Measurements from ENCODE around the gene RBM19.

The RBM19 gene

DNA sequence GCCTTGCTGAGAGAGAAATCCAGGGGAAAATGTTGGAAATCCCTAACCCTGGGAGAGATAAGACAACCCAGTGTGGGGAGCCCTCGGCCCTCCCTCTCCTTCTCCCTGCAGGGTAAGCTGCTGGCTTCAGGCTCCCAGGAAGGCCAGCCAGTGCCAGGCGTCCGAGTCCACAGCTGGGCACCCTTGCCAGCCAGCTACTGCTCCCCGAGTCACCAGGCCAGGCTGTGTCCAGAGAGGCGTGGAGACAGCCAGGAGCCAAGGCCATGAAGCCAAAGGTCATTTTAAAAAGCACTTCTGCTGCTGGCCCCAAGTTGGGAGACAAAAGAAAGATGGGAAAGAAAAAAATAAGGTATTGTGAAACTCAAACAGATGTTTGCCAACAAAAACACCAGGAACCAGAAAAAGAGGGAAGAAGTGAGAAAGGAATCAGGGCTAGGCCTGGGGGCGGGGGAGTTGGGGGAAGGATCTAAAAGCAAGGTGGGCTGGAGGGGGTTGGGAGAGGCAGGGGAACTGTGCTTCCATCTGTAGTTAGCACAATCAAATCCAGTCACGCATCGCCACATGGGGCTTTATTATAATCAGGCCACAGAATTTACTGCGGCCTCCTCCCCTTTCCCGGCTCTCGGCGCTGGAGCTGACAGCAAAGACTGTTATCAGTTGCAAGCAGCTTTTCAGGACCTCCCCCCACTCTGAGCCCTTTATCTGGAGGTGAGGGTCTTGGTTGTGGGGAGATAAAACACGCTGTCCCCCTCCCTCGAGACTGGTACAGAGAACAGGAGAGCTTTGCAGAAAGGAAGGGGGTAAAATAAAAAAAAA is 33.5 kb downstream of the RBM19 start:
- peaks cover 55% of the 10 kb centered on the region for H3K36me3 ChIP-seq (ENCODE audit: control insufficient read depth, insufficient read depth, low read length)
- no peaks in the 10 kb centered on the region for H3K27me3 ChIP-seq (replicated peaks; ENCODE audit: control insufficient read depth, insufficient read depth, low read length, poor library complexity, severe bottlenecking)
- no peaks in the 10 kb centered on the region for H3K4me1 ChIP-seq (ENCODE audit: control insufficient read depth, insufficient read depth, low read length, poor library complexity, severe bottlenecking)
- no peak overlapping the region for H3K27ac ChIP-seq (ENCODE audit: insufficient read depth, low read length, poor library complexity, severe bottlenecking)
- no peak overlapping the region for H3K4me3 ChIP-seq (ENCODE audit: insufficient read depth, low read depth, low read length, poor library complexity, severe bottlenecking)
- DNase-seq, result no peak
- no peaks in the 10 kb centered on the region for H3K9me3 ChIP-seq (ENCODE audit: control insufficient read depth, low read length)

DNA sequence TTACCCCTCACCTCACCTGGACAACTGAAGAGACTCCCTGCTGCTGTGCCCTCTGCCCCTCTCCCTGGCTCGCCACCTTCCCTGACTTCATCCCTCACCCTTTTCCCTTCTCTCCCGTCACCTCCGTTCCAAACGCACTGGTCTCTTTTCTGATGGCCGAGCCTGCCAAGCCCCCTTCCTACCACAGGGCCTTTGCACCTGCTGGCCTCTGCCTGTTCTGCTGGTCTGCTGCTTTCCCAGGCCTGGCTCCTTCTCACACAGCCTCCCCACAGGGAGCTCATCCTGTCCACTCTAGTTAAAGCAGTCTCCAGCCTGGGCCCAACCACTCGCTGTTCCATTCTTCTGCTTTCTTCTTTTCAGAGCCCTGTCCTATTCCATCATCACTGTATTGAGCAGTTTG is 34.6 kb downstream of the RBM19 start:
- no peak for DNase-seq
- H3K27ac ChIP-seq (ENCODE audit: insufficient read depth, low read length, poor library complexity, severe bottlenecking), result no peak overlapping the region
- no peaks in the 10 kb centered on the region for H3K4me1 ChIP-seq (ENCODE audit: control insufficient read depth, insufficient read depth, low read length, poor library complexity, severe bottlenecking)
- H3K9me3 ChIP-seq (ENCODE audit: control insufficient read depth, low read length), result no peaks in the 10 kb centered on the region
- H3K4me3 ChIP-seq (ENCODE audit: insufficient read depth, low read depth, low read length, poor library complexity, severe bottlenecking), result no peak overlapping the region
- no peaks in the 10 kb centered on the region for H3K27me3 ChIP-seq (replicated peaks; ENCODE audit: control insufficient read depth, insufficient read depth, low read length, poor library complexity, severe bottlenecking)
- peaks cover 58% of the 10 kb centered on the region for H3K36me3 ChIP-seq (ENCODE audit: control insufficient read depth, insufficient read depth, low read length)

DNA sequence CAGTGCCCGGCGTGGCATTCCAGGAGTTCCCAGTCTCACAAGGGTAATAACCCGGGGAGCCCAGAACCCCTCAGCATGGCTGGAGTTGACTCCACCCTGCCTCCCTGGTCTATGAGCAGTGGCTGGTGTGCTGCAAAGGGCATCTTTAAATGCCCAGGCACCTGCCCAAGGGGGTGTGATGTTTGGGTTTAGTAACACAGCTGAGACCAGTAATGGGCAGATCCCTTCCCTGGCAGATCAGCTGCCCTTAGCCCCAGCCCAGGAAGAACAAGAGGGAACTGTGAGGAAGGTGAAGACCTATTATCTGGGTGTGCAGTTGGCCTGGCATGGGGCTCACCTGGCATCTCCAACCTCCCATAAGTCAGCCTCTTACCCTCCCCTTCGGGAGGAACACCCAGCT is 35.9 kb downstream of the RBM19 start:
- DNase-seq, result no peak
- Histone ChIP-seq H3K4me1 (ENCODE audit: control insufficient read depth, insufficient read depth, low read length, poor library complexity, severe bottlenecking) (no peaks in the 10 kb centered on the region), H3K27me3 (replicated peaks; ENCODE audit: control insufficient read depth, insufficient read depth, low read length, poor library complexity, severe bottlenecking) (no peaks in the 10 kb centered on the region), H3K9me3 (ENCODE audit: control insufficient read depth, low read length) (no peaks in the 10 kb centered on the region), H3K36me3 (ENCODE audit: control insufficient read depth, insufficient read depth, low read length) (peaks cover 62% of the 10 kb centered on the region), H3K27ac (ENCODE audit: insufficient read depth, low read length, poor library complexity, severe bottlenecking) (no peak overlapping the region), H3K4me3 (ENCODE audit: insufficient read depth, low read depth, low read length, poor library complexity, severe bottlenecking) (no peak overlapping the region)

DNA sequence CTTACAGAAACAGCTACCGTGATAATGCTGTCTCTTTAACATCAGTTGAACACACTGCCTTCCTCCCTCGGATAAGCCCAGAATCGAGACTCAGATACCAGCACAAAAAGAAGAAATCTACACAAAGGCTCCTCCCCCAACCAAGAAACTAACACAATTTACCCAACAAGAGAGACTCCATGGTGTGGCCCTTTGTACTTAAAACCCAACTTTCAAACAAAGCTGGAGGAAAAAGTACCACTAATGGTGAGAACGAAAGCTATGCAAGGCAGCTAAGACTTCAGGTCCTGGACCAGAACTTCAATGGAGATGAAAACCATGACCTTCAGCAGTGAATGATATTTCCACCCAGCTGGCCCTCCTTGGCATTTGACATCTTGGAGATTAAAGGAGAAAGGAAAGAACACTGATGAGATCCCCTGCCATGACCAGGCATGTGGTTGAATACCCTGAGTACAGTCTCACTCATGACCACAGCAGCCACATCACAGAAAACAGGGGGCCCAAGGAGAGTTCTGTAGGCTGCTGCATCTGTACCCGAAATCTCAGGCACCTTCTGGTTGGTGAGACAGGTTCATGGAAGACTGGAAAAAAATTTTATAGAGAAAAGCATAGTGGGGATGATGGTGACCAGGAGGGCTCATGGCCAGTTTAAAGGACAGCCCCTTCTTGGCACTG is 36.7 kb downstream of the RBM19 start:
- Histone ChIP-seq H3K36me3 (ENCODE audit: control insufficient read depth, insufficient read depth, low read length) (peaks cover 60% of the 10 kb centered on the region), H3K4me3 (ENCODE audit: insufficient read depth, low read depth, low read length, poor library complexity, severe bottlenecking) (no peak overlapping the region), H3K4me1 (ENCODE audit: control insufficient read depth, insufficient read depth, low read length, poor library complexity, severe bottlenecking) (no peaks in the 10 kb centered on the region), H3K9me3 (ENCODE audit: control insufficient read depth, low read length) (no peaks in the 10 kb centered on the region), H3K27me3 (replicated peaks; ENCODE audit: control insufficient read depth, insufficient read depth, low read length, poor library complexity, severe bottlenecking) (no peaks in the 10 kb centered on the region), H3K27ac (ENCODE audit: insufficient read depth, low read length, poor library complexity, severe bottlenecking) (no peak overlapping the region)
- DNase-seq, result no peak

DNA sequence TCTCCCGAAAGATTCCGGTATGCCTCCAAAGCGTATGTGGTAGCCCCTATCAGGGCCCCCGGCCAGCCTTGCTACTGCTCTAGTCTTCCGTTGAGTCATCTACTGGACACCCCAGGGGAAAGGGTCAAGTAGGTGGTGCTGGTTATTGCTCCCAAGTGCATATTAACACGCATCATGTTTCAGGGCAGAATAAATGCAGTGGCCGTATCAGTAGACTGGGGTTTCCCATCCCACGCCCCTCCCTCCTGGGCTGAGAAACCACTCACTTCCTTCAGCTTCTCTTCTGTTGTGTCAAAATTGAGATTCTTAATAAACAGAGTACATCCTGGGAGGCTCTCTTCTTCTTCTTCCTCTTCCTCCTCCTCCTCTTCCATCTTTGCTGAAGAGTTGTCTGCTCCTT is 39.3 kb downstream of the RBM19 start:
- H3K27ac ChIP-seq (ENCODE audit: insufficient read depth, low read length, poor library complexity, severe bottlenecking), result no peak overlapping the region
- no peaks in the 10 kb centered on the region for H3K27me3 ChIP-seq (replicated peaks; ENCODE audit: control insufficient read depth, insufficient read depth, low read length, poor library complexity, severe bottlenecking)
- H3K4me3 ChIP-seq (ENCODE audit: insufficient read depth, low read depth, low read length, poor library complexity, severe bottlenecking), result no peak overlapping the region
- no peak for DNase-seq
- peaks cover 65% of the 10 kb centered on the region for H3K36me3 ChIP-seq (ENCODE audit: control insufficient read depth, insufficient read depth, low read length)
- no peaks in the 10 kb centered on the region for H3K9me3 ChIP-seq (ENCODE audit: control insufficient read depth, low read length)
- H3K4me1 ChIP-seq (ENCODE audit: control insufficient read depth, insufficient read depth, low read length, poor library complexity, severe bottlenecking), result no peaks in the 10 kb centered on the region

DNA sequence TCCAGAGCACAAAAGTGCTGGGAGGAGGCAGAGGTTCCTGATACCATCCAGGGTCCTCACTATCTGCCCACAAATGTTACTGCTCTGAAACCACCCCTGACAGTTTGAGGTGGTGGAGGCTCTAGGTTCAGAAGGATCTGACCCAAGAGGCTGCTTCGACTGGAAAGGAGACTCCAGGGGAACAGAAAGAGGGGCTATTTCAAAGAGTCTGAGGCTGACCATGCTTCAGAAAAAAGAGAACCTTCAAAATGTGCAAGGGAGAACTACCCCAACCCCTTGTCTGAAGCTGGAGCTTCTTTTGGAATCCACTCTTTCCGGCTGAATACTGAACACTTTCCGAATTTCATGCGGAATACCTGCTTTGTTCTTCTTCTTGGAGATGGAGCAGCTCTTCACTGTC is 41.8 kb downstream of the RBM19 start:
- Histone ChIP-seq H3K4me3 (ENCODE audit: insufficient read depth, low read depth, low read length, poor library complexity, severe bottlenecking) (no peak overlapping the region), H3K36me3 (ENCODE audit: control insufficient read depth, insufficient read depth, low read length) (peaks cover 59% of the 10 kb centered on the region), H3K9me3 (ENCODE audit: control insufficient read depth, low read length) (no peaks in the 10 kb centered on the region), H3K27ac (ENCODE audit: insufficient read depth, low read length, poor library complexity, severe bottlenecking) (no peak overlapping the region), H3K4me1 (ENCODE audit: control insufficient read depth, insufficient read depth, low read length, poor library complexity, severe bottlenecking) (no peaks in the 10 kb centered on the region), H3K27me3 (replicated peaks; ENCODE audit: control insufficient read depth, insufficient read depth, low read length, poor library complexity, severe bottlenecking) (no peaks in the 10 kb centered on the region)
- DNase-seq, result no peak

DNA sequence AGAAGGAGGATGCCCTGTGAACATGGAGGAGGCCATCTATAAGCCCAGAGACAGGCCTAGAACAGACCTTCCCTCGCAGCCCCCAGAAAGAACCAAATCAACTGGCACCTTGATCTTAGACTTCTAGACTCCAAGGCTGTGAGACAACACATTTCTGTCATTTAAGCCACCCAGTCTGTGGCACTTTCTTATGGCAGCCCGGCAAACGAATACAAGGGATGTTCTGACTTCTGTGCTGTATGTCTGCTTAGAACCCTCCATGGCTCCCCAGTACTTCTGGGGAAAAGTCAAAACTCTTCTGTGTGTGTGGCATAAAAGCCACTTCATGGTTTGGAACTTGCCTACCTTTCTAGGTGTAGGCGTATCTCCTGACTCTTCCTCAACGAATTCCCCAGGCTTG is 42.9 kb downstream of the RBM19 start:
- H3K4me3 ChIP-seq (ENCODE audit: insufficient read depth, low read depth, low read length, poor library complexity, severe bottlenecking), result no peak overlapping the region
- H3K27ac ChIP-seq (ENCODE audit: insufficient read depth, low read length, poor library complexity, severe bottlenecking), result no peak overlapping the region
- no peaks in the 10 kb centered on the region for H3K27me3 ChIP-seq (replicated peaks; ENCODE audit: control insufficient read depth, insufficient read depth, low read length, poor library complexity, severe bottlenecking)
- no peak for DNase-seq
- peaks cover 60% of the 10 kb centered on the region for H3K36me3 ChIP-seq (ENCODE audit: control insufficient read depth, insufficient read depth, low read length)
- H3K4me1 ChIP-seq (ENCODE audit: control insufficient read depth, insufficient read depth, low read length, poor library complexity, severe bottlenecking), result no peaks in the 10 kb centered on the region
- H3K9me3 ChIP-seq (ENCODE audit: control insufficient read depth, low read length), result no peaks in the 10 kb centered on the region

DNA sequence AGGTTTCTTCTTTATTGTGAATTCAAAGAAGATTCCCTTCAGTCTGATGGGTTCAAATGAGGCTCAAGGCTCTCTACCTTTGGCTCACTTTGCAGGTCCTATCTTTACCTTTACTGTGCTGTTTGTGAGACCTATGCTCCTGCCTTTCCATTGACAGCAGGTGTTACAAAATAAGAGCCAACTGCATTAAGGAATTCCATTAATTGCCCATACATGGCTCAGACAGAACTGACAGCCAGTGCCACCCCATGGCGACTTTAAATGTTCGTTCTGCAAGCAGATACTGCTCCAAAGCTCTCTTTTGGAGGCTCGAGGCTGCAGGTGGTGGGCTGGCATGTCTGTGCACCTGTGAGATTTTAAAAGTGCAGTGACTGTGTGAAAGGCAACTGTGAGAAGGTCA is 44.7 kb downstream of the RBM19 start:
- Histone ChIP-seq H3K27ac (ENCODE audit: insufficient read depth, low read length, poor library complexity, severe bottlenecking) (no peak overlapping the region), H3K27me3 (replicated peaks; ENCODE audit: control insufficient read depth, insufficient read depth, low read length, poor library complexity, severe bottlenecking) (no peaks in the 10 kb centered on the region), H3K36me3 (ENCODE audit: control insufficient read depth, insufficient read depth, low read length) (peaks cover 52% of the 10 kb centered on the region), H3K4me3 (ENCODE audit: insufficient read depth, low read depth, low read length, poor library complexity, severe bottlenecking) (no peak overlapping the region), H3K9me3 (ENCODE audit: control insufficient read depth, low read length) (no peaks in the 10 kb centered on the region), H3K4me1 (ENCODE audit: control insufficient read depth, insufficient read depth, low read length, poor library complexity, severe bottlenecking) (no peaks in the 10 kb centered on the region)
- no peak for DNase-seq

DNA sequence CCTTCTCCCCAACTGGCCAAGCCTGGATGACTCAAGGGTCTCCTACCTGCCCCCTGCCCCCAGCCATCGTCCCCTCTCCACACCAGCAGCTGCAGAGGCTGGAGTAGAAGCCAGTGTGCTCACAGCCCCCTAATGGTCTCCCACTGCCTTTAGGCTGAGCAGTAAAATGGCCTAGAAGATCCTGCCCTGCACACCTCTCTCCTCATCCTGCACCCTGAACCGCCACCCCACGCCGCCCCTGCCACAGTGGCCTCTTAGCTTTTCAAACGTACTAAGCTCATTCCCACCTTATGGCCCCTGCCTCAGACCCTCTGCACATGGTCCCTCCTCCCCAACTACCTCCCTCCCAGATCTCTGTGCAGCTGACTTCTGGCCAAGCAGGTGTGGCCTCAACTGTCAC is 46.3 kb downstream of the RBM19 start:
- no peak overlapping the region for H3K27ac ChIP-seq (ENCODE audit: insufficient read depth, low read length, poor library complexity, severe bottlenecking)
- no peaks in the 10 kb centered on the region for H3K9me3 ChIP-seq (ENCODE audit: control insufficient read depth, low read length)
- H3K27me3 ChIP-seq (replicated peaks; ENCODE audit: control insufficient read depth, insufficient read depth, low read length, poor library complexity, severe bottlenecking), result no peaks in the 10 kb centered on the region
- DNase-seq, result no peak
- peaks cover 44% of the 10 kb centered on the region for H3K36me3 ChIP-seq (ENCODE audit: control insufficient read depth, insufficient read depth, low read length)
- H3K4me3 ChIP-seq (ENCODE audit: insufficient read depth, low read depth, low read length, poor library complexity, severe bottlenecking), result no peak overlapping the region
- H3K4me1 ChIP-seq (ENCODE audit: control insufficient read depth, insufficient read depth, low read length, poor library complexity, severe bottlenecking), result no peaks in the 10 kb centered on the region

DNA sequence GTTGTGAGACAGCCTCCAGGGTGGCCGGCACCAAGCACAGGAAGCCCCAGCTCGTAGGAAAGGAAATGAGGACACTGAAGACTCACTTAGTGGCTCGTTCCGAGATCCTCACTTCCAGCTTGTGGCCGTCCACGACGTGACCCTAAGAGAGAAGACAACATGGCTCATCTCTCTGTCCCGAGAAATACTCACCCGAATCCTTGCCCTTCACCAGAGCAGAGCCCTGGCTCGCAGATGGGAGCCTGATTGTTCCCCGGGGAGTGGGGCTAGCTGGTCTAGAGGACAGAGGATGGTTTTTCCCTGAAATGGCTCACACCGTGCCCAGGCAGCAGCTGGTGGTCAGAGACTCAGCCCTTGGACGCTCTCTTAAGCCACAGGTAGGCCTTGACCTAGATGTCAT is 47.8 kb downstream of the RBM19 start:
- DNase-seq, result no peak
- Histone ChIP-seq H3K27ac (ENCODE audit: insufficient read depth, low read length, poor library complexity, severe bottlenecking) (no peak overlapping the region), H3K4me3 (ENCODE audit: insufficient read depth, low read depth, low read length, poor library complexity, severe bottlenecking) (no peak overlapping the region), H3K9me3 (ENCODE audit: control insufficient read depth, low read length) (no peaks in the 10 kb centered on the region), H3K27me3 (replicated peaks; ENCODE audit: control insufficient read depth, insufficient read depth, low read length, poor library complexity, severe bottlenecking) (no peaks in the 10 kb centered on the region), H3K36me3 (ENCODE audit: control insufficient read depth, insufficient read depth, low read length) (peaks cover 43% of the 10 kb centered on the region), H3K4me1 (ENCODE audit: control insufficient read depth, insufficient read depth, low read length, poor library complexity, severe bottlenecking) (no peaks in the 10 kb centered on the region)
